Tibial artery (tissue), 4 donors: ENCODE results near the gene WBP1L.

Experiments
- DNase-seq, 2 donors: peaks; one replicate each; pipeline ENCODE4 v3.0.0-alpha.2; 2019
- H3K27ac ChIP-seq, 2 donors: fragments of 200-600 bp; sonication (generic) in 1 of 2; 1 replicate in 1 of 2; 2 replicates in 1 of 2; pipeline ENCODE4 v1.5.1; 2018 to 2019; ENCODE audit warnings: mild to moderate bottlenecking in 1 of 2
- H3K27me3 ChIP-seq, 2 donors: fragments of 200-600 bp; sonication (generic) in 1 of 2; one replicate each; pipeline versions ENCODE4 v1.5.1 to v1.6.0; 2016 to 2019
- H3K36me3 ChIP-seq, 3 donors: fragments of 200-600 bp; sonication (generic) in 2 of 3; one replicate each; pipeline ENCODE4 v1.5.1; 2016 to 2019; ENCODE audit warnings: mild to moderate bottlenecking in 2 of 3
- H3K4me1 ChIP-seq, 4 donors: fragments of 200-600 bp; sonication (generic) in 2 of 4; 1 replicate in 3 of 4; 2 replicates in 1 of 4; pipeline ENCODE4 v1.5.1; 2016 to 2019
- H3K4me3 ChIP-seq, 2 donors: fragments of 200-600 bp; sonication (generic) in 1 of 2; 1 replicate in 1 of 2; 2 replicates in 1 of 2; pipeline ENCODE4 v1.5.1; 2018 to 2019; ENCODE audit warnings: mild to moderate bottlenecking in 2 of 2
- H3K9me3 ChIP-seq, 3 donors: fragments of 200-600 bp; sonication (generic) in 1 of 3; one replicate each; pipeline ENCODE4 v1.5.1; 2016 to 2019
- intact Hi-C: fragments of 100-400 bp; cut with DNase I; formaldehyde crosslinking; loops from one replicate; pipeline ENCODE4 v1.15.0; 2023; ENCODE audit warnings: low total_unique reads
- TF ChIP-seq, protein P1 (sequence below), 2 experiments: fragments of 200-600 bp in 1 of 2; fragments of 450-650 bp in 1 of 2; IDR thresholded peaks; one replicate each; pipeline ENCODE4 v1.5.1; 2017 to 2019; ENCODE audit warnings: antibody characterized with exemption in 2 of 2, mild to moderate bottlenecking in 1 of 2, moderate library complexity in 1 of 2

Gene WBP1L

DNA sequence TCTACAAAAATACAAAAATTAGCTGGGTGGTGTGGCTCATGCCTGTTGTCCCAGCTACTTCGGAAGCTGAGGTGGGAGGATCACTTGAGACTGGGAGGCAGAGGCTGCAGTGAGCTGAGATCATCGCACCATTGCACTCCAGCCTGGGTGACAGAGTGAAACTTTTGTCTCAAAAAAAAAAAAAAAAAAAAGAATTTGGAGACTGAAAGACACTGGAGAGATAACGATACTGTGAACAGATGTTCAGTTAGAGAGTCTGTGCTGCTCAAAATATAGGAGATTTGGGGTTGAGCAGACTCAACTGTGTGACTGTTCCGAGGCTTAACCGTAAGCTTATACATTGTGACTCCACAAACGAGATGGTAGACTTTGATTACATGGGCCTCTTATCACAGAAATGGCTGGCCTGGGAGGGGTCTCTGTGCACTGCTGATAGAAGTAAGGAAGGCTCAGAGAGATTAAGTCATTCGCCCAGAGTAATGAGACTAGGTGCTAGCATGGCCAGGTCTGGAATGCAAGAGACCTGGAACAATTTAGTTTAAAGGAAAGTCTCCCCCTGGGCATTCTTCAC, 19.4 kb downstream of the WBP1L start:
- Histone ChIP-seq H3K9me3 (no peaks in the 10 kb centered on the region), H3K4me1 (peaks cover 0 to 97% (median 52%) of the 10 kb centered on the region in 4 donors), H3K4me3 (no peak overlapping the region), H3K27ac (peak overlapping the region in 1 of 2 donors; percentile 83), H3K27me3 (no peaks in the 10 kb centered on the region), H3K36me3 (no peaks in the 10 kb centered on the region)
- intact Hi-C loops = no loop called here
- no peak for DNase-seq
- TF ChIP-seq, protein P1, sequence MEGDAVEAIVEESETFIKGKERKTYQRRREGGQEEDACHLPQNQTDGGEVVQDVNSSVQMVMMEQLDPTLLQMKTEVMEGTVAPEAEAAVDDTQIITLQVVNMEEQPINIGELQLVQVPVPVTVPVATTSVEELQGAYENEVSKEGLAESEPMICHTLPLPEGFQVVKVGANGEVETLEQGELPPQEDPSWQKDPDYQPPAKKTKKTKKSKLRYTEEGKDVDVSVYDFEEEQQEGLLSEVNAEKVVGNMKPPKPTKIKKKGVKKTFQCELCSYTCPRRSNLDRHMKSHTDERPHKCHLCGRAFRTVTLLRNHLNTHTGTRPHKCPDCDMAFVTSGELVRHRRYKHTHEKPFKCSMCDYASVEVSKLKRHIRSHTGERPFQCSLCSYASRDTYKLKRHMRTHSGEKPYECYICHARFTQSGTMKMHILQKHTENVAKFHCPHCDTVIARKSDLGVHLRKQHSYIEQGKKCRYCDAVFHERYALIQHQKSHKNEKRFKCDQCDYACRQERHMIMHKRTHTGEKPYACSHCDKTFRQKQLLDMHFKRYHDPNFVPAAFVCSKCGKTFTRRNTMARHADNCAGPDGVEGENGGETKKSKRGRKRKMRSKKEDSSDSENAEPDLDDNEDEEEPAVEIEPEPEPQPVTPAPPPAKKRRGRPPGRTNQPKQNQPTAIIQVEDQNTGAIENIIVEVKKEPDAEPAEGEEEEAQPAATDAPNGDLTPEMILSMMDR (IDR thresholded peaks at IDR 0.05) = no peak

- DNase-seq = no peak
- peak overlapping the region in 1 of 2 donors; percentile 26 for H3K27ac ChIP-seq
- intact Hi-C loops = no loop called here
- TF ChIP-seq, protein P1 (IDR thresholded peaks at IDR 0.05) = no peak
- H3K9me3 ChIP-seq = no peaks in the 10 kb centered on the region
- H3K36me3 ChIP-seq = no peaks in the 10 kb centered on the region
- H3K4me1 ChIP-seq = peaks cover 0 to 94% (median 47%) of the 10 kb centered on the region in 4 donors
- no peak overlapping the region for H3K4me3 ChIP-seq
- no peaks in the 10 kb centered on the region for H3K27me3 ChIP-seq
Measured at GRCh38 chr10:102764470-102765161, 20.9 kb downstream of the WBP1L start.

- no peaks in the 10 kb centered on the region for H3K36me3 ChIP-seq
- intact Hi-C loops = no loop called here
- H3K9me3 ChIP-seq = no peaks in the 10 kb centered on the region
- H3K4me1 ChIP-seq = peaks cover 0 to 94% (median 50%) of the 10 kb centered on the region in 4 donors
- H3K27me3 ChIP-seq = no peaks in the 10 kb centered on the region
- DNase-seq = no peak
- peak overlapping the region in 1 of 2 donors; percentile 26 for H3K27ac ChIP-seq
- TF ChIP-seq, protein P1 (IDR thresholded peaks at IDR 0.05) = no peak
- no peak overlapping the region for H3K4me3 ChIP-seq
Measured at GRCh38 chr10:102765336-102765735, 21.6 kb downstream of the WBP1L start.

GRCh38 chr10:102767428-102768160, 23.8 kb downstream of the WBP1L start:
- DNase-seq = no peak

DNA sequence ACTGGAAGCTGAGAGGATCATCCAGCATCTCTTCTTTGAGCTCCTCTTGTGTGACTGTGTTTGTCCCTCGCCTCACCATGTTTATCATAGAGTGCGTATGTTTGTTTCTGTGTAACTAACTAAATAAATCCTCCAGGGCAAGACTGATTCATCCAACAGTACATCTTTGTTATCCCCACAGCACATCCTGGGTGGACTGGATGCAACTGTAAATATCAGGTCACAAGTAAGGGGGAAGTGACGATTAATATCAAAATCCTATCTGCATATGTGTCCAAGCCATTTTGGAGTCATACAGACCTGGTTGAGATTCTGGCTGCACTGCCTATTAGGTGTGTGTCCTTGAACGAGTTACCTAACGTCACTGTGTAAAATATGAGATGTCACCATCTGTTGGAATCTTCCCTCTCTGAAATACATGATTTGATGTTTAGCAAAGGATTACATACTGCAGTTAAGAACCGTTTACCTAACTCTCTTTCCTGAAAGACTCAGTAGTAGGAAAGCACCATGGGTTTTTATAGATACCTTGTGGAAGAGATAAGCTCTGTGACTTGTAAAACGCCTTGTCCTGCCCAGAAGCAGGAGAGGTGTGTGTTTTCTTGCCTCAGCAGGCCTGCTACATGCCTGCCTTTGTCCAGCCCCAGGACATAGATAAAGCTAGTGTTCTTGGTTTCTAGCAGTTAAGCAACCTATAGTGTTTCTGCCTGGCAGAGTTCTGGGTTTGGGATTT, 25.8 kb downstream of the WBP1L start:
- Histone ChIP-seq H3K4me3 (no peak overlapping the region), H3K4me1 (peaks cover 5 to 94% (median 59%) of the 10 kb centered on the region in 4 donors), H3K27ac (peak overlapping the region in 1 of 2 donors; percentile 44), H3K27me3 (no peaks in the 10 kb centered on the region), H3K36me3 (no peaks in the 10 kb centered on the region), H3K9me3 (no peaks in the 10 kb centered on the region)
- TF ChIP-seq, protein P1 (IDR thresholded peaks at IDR 0.05) = no peak
- intact Hi-C loops = no loop called here
- DNase-seq = no peak

More at GRCh38 chr10:102767428-102768160, 23.8 kb downstream of the WBP1L start:
- H3K9me3 ChIP-seq = no peaks in the 10 kb centered on the region
- H3K36me3 ChIP-seq = no peaks in the 10 kb centered on the region
- H3K4me1 ChIP-seq = peaks cover 0 to 94% (median 51%) of the 10 kb centered on the region in 4 donors
- no peaks in the 10 kb centered on the region for H3K27me3 ChIP-seq
- H3K4me3 ChIP-seq = no peak overlapping the region
- TF ChIP-seq, protein P1 (IDR thresholded peaks at IDR 0.05) = no peak
- intact Hi-C loops = no loop called here
- no peak overlapping the region for H3K27ac ChIP-seq
